ENCODE results near the gene CLGN.
"Not testable (repeated sequence)": the region's sequence is repeated elsewhere in the genome, so short reads cannot be mapped to it uniquely, and the experiment has no call there.

Gene CLGN

GRCh38 chr4:140427106-140427918 lies at the start of gene CLGN:
TSS of gene CLGN (minus strand) at chr4:140427648. CDS start at chr4:140413078, 14,570 bp downstream.
- DNase-seq: peak; percentile 78

- no peak for DNase-seq
These were observed 44.7 kb upstream of the CLGN start for GRCh38 chr4:140472156-140472555.

GRCh38 chr4:140469791-140470733 lies 42.6 kb upstream of the CLGN start:
- DNase-seq: no peak

GRCh38 chr4:140466146-140466545 lies 38.7 kb upstream of the CLGN start:
- no peak for DNase-seq

- DNase-seq: no peak
These were observed 36.2 kb upstream of the CLGN start for GRCh38 chr4:140463614-140464013.

- DNase-seq: no peak
These were observed 35.7 kb upstream of the CLGN start for GRCh38 chr4:140463182-140463581.

- DNase-seq: no peak
These were observed 22.9 kb upstream of the CLGN start for GRCh38 chr4:140450352-140450751.

- DNase-seq: peak; percentile 6
These were observed 21.4 kb upstream of the CLGN start for GRCh38 chr4:140448830-140449229.

GRCh38 chr4:140448162-140448561 lies 20.7 kb upstream of the CLGN start:
- DNase-seq: no peak

- not testable (repeated sequence) for DNase-seq
These were observed 16.9 kb upstream of the CLGN start for GRCh38 chr4:140444347-140444746.

- no peak for DNase-seq
These were observed 12.2 kb upstream of the CLGN start for GRCh38 chr4:140439644-140440142.

- no peak for DNase-seq
These were observed 547 bp upstream of the CLGN start for GRCh38 chr4:140427919-140428471.

- DNase-seq: peak; percentile 53
These were observed 790 bp downstream of the CLGN start for GRCh38 chr4:140426610-140427105.

GRCh38 chr4:140423106-140423505 lies 4.3 kb downstream of the CLGN start:
- DNase-seq: no peak

GRCh38 chr4:140413130-140413969 lies 14.1 kb downstream of the CLGN start:
- not testable (repeated sequence) for DNase-seq

GRCh38 chr4:140408974-140409373 lies 18.5 kb downstream of the CLGN start:
- DNase-seq: peak; percentile 16

GRCh38 chr4:140406292-140406691 lies 21.2 kb downstream of the CLGN start:
- DNase-seq: no peak

- DNase-seq: no peak
These were observed 27.3 kb downstream of the CLGN start for GRCh38 chr4:140400111-140400510.

GRCh38 chr4:140395668-140396067 lies 31.8 kb downstream of the CLGN start:
- DNase-seq: no peak

GRCh38 chr4:140388015-140388414 lies 39.4 kb downstream of the CLGN start:
- no peak for DNase-seq

- DNase-seq: no peak
These were observed 44.7 kb downstream of the CLGN start for GRCh38 chr4:140382732-140383131.

- no peak for DNase-seq
These were observed 53.3 kb downstream of the CLGN start for GRCh38 chr4:140374130-140374477.

All from hematopoietic multipotent progenitor cell treated with erythropoietin and hydrocortisone succinate and interleukin-3 and kit ligand, for 8 days (in vitro differentiated cells).